HUES48 (cell line): Measurements from ENCODE around the gene MEPE.

Experiments
- H3K27ac ChIP-seq: one replicate; pipeline ENCODE4 v1.7.0; 2013; ENCODE audit warnings: low read depth, low read length, inconsistent platforms
- H3K27me3 ChIP-seq: 2 replicates; pipeline ENCODE4 v1.6.1; 2013; ENCODE audit warnings: mild to moderate bottlenecking, low read length; ENCODE audit not compliant: control insufficient read depth, insufficient read depth
- H3K36me3 ChIP-seq: 2 replicates; pipeline ENCODE4 v1.6.1; 2013; ENCODE audit warnings: low read length; ENCODE audit not compliant: control insufficient read depth, insufficient read depth
- H3K4me1 ChIP-seq: 2 replicates; pipeline ENCODE4 v1.6.1; 2013; ENCODE audit warnings: mild to moderate bottlenecking, low read length; ENCODE audit not compliant: control insufficient read depth, insufficient read depth
- H3K4me3 ChIP-seq: 2 replicates; pipeline ENCODE4 v1.5.1; 2013; ENCODE audit warnings: mild to moderate bottlenecking, low read depth, low read length
- H3K9ac ChIP-seq: 2 replicates; pipeline ENCODE4 v1.6.1; 2013; ENCODE audit warnings: mild to moderate bottlenecking, low read depth, low read length, moderate library complexity
- H3K9me3 ChIP-seq: 2 replicates; pipeline ENCODE4 v1.6.1; 2013; ENCODE audit warnings: low read length; ENCODE audit not compliant: control insufficient read depth, insufficient read depth

Gene MEPE

DNA sequence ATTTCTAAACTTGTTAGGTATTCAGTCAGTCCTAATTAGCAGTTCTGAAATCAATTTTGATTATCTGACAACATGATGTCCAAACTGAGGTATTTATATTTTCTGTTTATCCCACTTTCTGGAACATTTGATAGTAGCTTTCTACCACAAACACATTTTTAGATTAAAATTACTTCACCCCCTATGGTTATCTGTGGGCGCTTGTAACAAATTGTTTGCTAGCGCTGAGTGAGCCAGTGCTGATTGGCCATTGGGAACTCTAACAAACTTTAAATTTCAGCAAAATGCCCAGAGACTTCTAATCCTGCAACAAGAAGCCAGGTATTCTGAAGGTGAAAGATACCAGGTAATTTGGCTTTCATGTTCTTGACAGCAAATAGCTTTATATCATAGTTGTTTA lies at the start of gene MEPE:
TSS of gene MEPE (plus strand) at position 301 of the 400 bp plus-strand sequence. CDS start 1,746 bp downstream, outside the sequence.
- no peak within 1 kb of the TSS for H3K27ac ChIP-seq
- peaks cover 6% of the 10 kb centered on the region; the same call in 1 of the 2 replicates for H3K4me1 ChIP-seq
- H3K4me3 ChIP-seq, result no peak within 1 kb of the TSS
- no peaks in the 10 kb centered on the region for H3K9me3 ChIP-seq
- no peaks in the 10 kb centered on the region for H3K27me3 ChIP-seq
- H3K9ac ChIP-seq, result no peak within 1 kb of the TSS
- no peaks in the 10 kb centered on the region for H3K36me3 ChIP-seq

- Histone ChIP-seq H3K36me3 (no peaks in the 10 kb centered on the region), H3K9me3 (no peaks in the 10 kb centered on the region), H3K27me3 (no peaks in the 10 kb centered on the region), H3K27ac (no peak overlapping the region), H3K4me1 (no peaks in the 10 kb centered on the region), H3K4me3 (no peak overlapping the region), H3K9ac (no peak overlapping the region)
Observed at GRCh38 chr4:87783781-87784180, 49.0 kb upstream of the MEPE start.

GRCh38 chr4:87785731-87786509 lies 46.8 kb upstream of the MEPE start:
- Histone ChIP-seq H3K27me3 (no peaks in the 10 kb centered on the region), H3K9ac (no peak overlapping the region), H3K4me1 (no peaks in the 10 kb centered on the region), H3K27ac (no peak overlapping the region), H3K9me3 (no peaks in the 10 kb centered on the region), H3K36me3 (no peaks in the 10 kb centered on the region), H3K4me3 (no peak overlapping the region)

DNA sequence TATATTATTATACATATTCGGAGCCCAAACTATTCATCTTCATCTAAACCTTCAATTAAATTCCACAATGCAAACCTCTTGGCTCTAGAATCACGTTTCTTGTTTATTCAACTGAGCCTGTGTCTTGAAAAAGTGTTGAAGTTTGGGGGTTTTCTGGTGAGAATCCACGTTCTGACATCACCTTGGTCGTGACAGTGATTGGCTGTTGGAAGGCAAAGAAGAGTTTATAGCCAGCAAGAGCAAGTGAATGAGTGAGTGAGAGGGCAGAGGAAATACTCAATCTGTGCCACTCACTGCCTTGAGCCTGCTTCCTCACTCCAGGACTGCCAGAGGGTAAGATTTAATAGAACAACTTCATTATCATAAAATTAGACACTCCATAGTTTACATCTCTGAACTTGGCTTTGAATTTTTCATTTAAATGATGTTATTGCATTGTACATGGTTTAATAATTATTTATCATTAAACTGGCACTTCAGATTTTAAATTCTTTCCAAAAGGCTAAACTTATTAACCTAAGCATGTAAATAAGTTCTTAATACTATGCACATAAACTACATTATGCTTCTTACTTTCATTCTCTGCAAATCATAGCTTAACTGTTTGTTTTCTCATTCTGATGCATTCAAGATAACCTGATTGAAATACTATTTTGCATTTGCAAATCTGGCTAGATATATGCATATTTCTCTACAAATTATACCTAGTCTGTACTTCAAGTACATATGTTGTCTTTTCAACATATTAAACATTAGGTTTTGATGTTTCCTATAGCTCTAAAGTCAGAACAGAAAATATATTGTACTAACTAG lies 33.3 kb upstream of the MEPE start, which contains the start of gene IBSP:
TSS of gene IBSP (plus strand) at position 254 of the 813 bp plus-strand sequence. CDS start 2,808 bp downstream, outside the sequence.
- Histone ChIP-seq H3K9ac (no peak within 1 kb of the TSS), H3K9me3 (no peaks in the 10 kb centered on the region), H3K36me3 (no peaks in the 10 kb centered on the region), H3K4me1 (no peaks in the 10 kb centered on the region), H3K27me3 (no peaks in the 10 kb centered on the region), H3K27ac (no peak within 1 kb of the TSS), H3K4me3 (no peak within 1 kb of the TSS)

- no peaks in the 10 kb centered on the region for H3K27me3 ChIP-seq
- H3K4me1 ChIP-seq, result no peaks in the 10 kb centered on the region
- no peak overlapping the region for H3K27ac ChIP-seq
- H3K4me3 ChIP-seq, result no peak overlapping the region
- no peak overlapping the region for H3K9ac ChIP-seq
- H3K9me3 ChIP-seq, result no peaks in the 10 kb centered on the region
- no peaks in the 10 kb centered on the region for H3K36me3 ChIP-seq
Observed at GRCh38 chr4:87802858-87803257, 29.9 kb upstream of the MEPE start.

DNA sequence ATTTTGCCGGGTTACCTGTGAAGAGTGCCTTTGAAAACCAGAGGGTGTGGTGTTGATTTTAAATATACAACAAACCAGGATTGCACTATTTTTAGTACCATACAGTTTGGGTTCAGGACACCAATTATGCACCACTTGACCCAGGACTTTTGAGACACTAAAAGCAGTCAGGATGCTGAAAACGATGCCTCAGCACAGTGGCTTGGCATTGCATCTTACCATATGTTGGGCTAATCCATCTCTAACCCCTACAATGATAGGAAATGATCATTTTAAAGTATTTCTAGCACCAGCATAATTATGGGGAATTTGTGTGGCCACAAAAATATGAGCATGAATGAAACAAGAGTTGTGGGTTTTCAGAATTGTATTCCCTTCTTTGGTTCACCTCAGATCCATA lies 29.3 kb upstream of the MEPE start:
- no peak overlapping the region for H3K27ac ChIP-seq
- H3K36me3 ChIP-seq, result no peaks in the 10 kb centered on the region
- no peak overlapping the region for H3K9ac ChIP-seq
- no peak overlapping the region for H3K4me3 ChIP-seq
- no peaks in the 10 kb centered on the region for H3K27me3 ChIP-seq
- H3K4me1 ChIP-seq, result no peaks in the 10 kb centered on the region
- no peaks in the 10 kb centered on the region for H3K9me3 ChIP-seq

DNA sequence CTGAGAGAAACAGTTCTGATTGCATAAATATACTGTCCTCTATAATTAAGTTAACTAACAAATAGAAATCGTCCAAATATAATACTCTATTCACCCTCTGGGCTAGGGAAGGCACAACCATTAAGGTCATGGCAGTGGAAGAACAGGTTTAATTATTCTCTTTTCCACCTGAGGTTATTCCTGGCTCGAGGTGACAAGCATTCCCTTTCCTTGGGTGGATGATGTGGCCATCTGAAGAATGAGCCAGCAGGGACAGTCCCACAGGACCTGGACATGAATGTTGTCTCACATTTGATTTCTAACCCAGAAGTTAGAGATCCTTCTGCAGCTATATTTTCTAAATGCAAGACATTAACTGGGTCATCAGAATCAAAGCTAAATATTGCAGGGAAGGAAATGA lies 27.9 kb upstream of the MEPE start:
- no peaks in the 10 kb centered on the region for H3K27me3 ChIP-seq
- H3K27ac ChIP-seq, result no peak overlapping the region
- no peaks in the 10 kb centered on the region for H3K9me3 ChIP-seq
- no peak overlapping the region for H3K4me3 ChIP-seq
- no peaks in the 10 kb centered on the region for H3K36me3 ChIP-seq
- no peaks in the 10 kb centered on the region for H3K4me1 ChIP-seq
- H3K9ac ChIP-seq, result no peak overlapping the region

DNA sequence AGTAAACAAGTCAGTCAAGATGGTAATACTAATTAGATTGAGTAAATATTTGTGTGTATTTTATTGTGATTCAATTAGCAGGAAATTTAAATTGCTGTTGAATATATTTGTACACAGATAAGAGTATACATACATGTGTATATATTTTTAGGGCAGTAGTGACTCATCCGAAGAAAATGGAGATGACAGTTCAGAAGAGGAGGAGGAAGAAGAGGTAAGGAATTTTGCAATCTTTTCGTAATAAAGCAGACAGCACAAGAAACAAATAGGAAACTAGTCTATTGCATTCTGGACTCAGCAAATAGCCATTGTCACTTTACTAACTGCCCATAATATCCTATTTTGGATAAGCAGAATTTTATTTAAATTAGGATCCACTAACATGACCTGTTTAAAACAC lies 26.8 kb upstream of the MEPE start:
- no peaks in the 10 kb centered on the region for H3K36me3 ChIP-seq
- no peaks in the 10 kb centered on the region for H3K27me3 ChIP-seq
- H3K4me1 ChIP-seq, result no peaks in the 10 kb centered on the region
- no peak overlapping the region for H3K9ac ChIP-seq
- H3K27ac ChIP-seq, result no peak overlapping the region
- no peaks in the 10 kb centered on the region for H3K9me3 ChIP-seq
- no peak overlapping the region for H3K4me3 ChIP-seq

GRCh38 chr4:87806520-87806919 lies 26.2 kb upstream of the MEPE start:
- Histone ChIP-seq H3K27ac (no peak overlapping the region), H3K4me3 (no peak overlapping the region), H3K27me3 (no peaks in the 10 kb centered on the region), H3K4me1 (no peaks in the 10 kb centered on the region), H3K9ac (no peak overlapping the region), H3K36me3 (no peaks in the 10 kb centered on the region), H3K9me3 (no peaks in the 10 kb centered on the region)

GRCh38 chr4:87807402-87807801 lies 25.4 kb upstream of the MEPE start:
- H3K4me1 ChIP-seq, result no peaks in the 10 kb centered on the region
- no peaks in the 10 kb centered on the region for H3K9me3 ChIP-seq
- no peak overlapping the region for H3K4me3 ChIP-seq
- no peak overlapping the region for H3K27ac ChIP-seq
- no peak overlapping the region for H3K9ac ChIP-seq
- H3K36me3 ChIP-seq, result no peaks in the 10 kb centered on the region
- H3K27me3 ChIP-seq, result no peaks in the 10 kb centered on the region

GRCh38 chr4:87811977-87812376 lies 20.8 kb upstream of the MEPE start:
- Histone ChIP-seq H3K4me3 (no peak overlapping the region), H3K27ac (no peak overlapping the region), H3K4me1 (no peaks in the 10 kb centered on the region), H3K27me3 (no peaks in the 10 kb centered on the region), H3K9me3 (no peaks in the 10 kb centered on the region), H3K9ac (no peak overlapping the region), H3K36me3 (no peaks in the 10 kb centered on the region)
